Fibroblast of mammary gland (primary cell): ENCODE measurements around the gene GHR.
A peak's percentile ranks its signal among the peaks of the same experiment; 100 is the strongest.

Source experiments
- DNase-seq: peaks from one replicate; pipeline ENCODE4 v3.0.0-alpha.2; 2010; ENCODE audit warnings: low read depth
- H3K4me3 ChIP-seq: 2 replicates; pipeline ENCODE4 v1.5.1; 2011; ENCODE audit warnings: low read depth, mild to moderate bottlenecking, low read length, moderate library complexity; ENCODE audit not compliant: control insufficient read depth
- CTCF ChIP-seq: conservative IDR thresholded peaks from 2 replicates; pipeline ENCODE4 v1.5.1; 2011; ENCODE audit warnings: low read depth, low read length, inconsistent platforms; ENCODE audit not compliant: control insufficient read depth, insufficient read depth

GHR gene

GRCh38 chr5:42392917-42393316, 30.3 kb upstream of the GHR start:
- no peak for DNase-seq
- no peak for TF ChIP-seq CTCF
- H3K4me3 ChIP-seq = no peak overlapping the region

- no peak overlapping the region for H3K4me3 ChIP-seq
- no peak for DNase-seq
- no peak for TF ChIP-seq CTCF
Observed at GRCh38 chr5:42396111-42396510, 27.1 kb upstream of the GHR start.

- H3K4me3 ChIP-seq = no peak overlapping the region
- no peak for TF ChIP-seq CTCF
- DNase-seq = no peak
Observed at GRCh38 chr5:42397267-42397666, 26.0 kb upstream of the GHR start.

- no peak for DNase-seq
- no peak for TF ChIP-seq CTCF
Observed at GRCh38 chr5:42399702-42400101, 23.5 kb upstream of the GHR start.

GRCh38 chr5:42400474-42400873, 22.8 kb upstream of the GHR start:
- TF ChIP-seq CTCF = no peak
- no peak overlapping the region for H3K4me3 ChIP-seq
- DNase-seq = no peak

More at GRCh38 chr5:42399702-42400101, 23.5 kb upstream of the GHR start:
- H3K4me3 ChIP-seq = no peak overlapping the region

GRCh38 chr5:42403236-42403635, 20.0 kb upstream of the GHR start:
- H3K4me3 ChIP-seq = no peak overlapping the region
- DNase-seq = no peak
- no peak for TF ChIP-seq CTCF

GRCh38 chr5:42404366-42404765, 18.9 kb upstream of the GHR start:
- no peak overlapping the region for H3K4me3 ChIP-seq
- DNase-seq = peak; percentile 58
- no peak for TF ChIP-seq CTCF
